Thyroid gland (tissue), 4 donors: ENCODE measurements around the gene BDH2. TPM values are rescaled to one million over a fixed set of nuclear protein-coding genes. Genes with fewer than 3 reads are reported as not detected.

ENCODE experiments used
- DNase-seq, 2 donors: peaks; one replicate each; pipeline ENCODE4 v3.0.0-alpha.2; 2019
- H3K27ac ChIP-seq, 3 donors: fragments of 200-600 bp; sonication (generic); 1 replicate in 2 of 3; 2 replicates in 1 of 3; pipeline ENCODE4 v1.5.1; 2016 to 2019; ENCODE audit warnings: mild to moderate bottlenecking in 1 of 3, moderate library complexity in 1 of 3
- H3K27me3 ChIP-seq: fragments of 200-600 bp; sonication (generic); one replicate; pipeline ENCODE4 v1.5.1; 2019
- H3K36me3 ChIP-seq, 2 donors: fragments of 200-600 bp; sonication (generic); one replicate each; pipeline ENCODE4 v1.5.1; 2016 to 2019
- H3K4me1 ChIP-seq, 2 donors: fragments of 200-600 bp; sonication (generic); one replicate each; pipeline ENCODE4 v1.5.1; 2017 to 2019
- H3K4me3 ChIP-seq, 3 donors: fragments of 200-600 bp; sonication (generic); replicated peaks in 1 of 3; 1 replicate in 2 of 3; 2 replicates in 1 of 3; pipeline ENCODE4 v1.5.1; 2016; ENCODE audit warnings: mild to moderate bottlenecking in 1 of 3
- H3K9me3 ChIP-seq: fragments of 200-600 bp; sonication (generic); one replicate; pipeline ENCODE4 v1.5.1; 2017
- POLR2A ChIP-seq, 2 donors: fragments of 450-650 bp; IDR thresholded peaks; one replicate each; pipeline ENCODE4 v1.6.1; 2017; ENCODE audit warnings: antibody characterized with exemption in 2 of 2, mild to moderate bottlenecking in 2 of 2, moderate library complexity in 1 of 2
- WGBS, 2 donors: methylation state at CpG; one replicate each; pipeline ENCODE4 v1.1.5; 2017; 5-methylcytosine and 5-hydroxymethylcytosine counted together
- intact Hi-C: fragments of 100-400 bp; cut with DNase I; formaldehyde crosslinking; loops from one replicate; pipeline ENCODE4 v1.15.1; 2023
- total RNA-seq, 4 donors: library from RNA; depleted of rRNA; stranded (reverse); fragments of >200 nt; gene quantifications; one replicate each; pipeline ENCODE4 v1.2.3, GENCODE V29; 2016
- TF ChIP-seq, protein P1 (sequence below), 6 experiments: fragments of 200-600 bp in 3 of 6; fragments of 450-650 bp in 3 of 6; sonication (generic) in 3 of 6; IDR thresholded peaks; one replicate each; pipeline ENCODE4 v1.5.1; 2016 to 2019; ENCODE audit warnings: antibody characterized with exemption in 6 of 6, mild to moderate bottlenecking in 2 of 6, inconsistent platforms in 1 of 6, moderate library complexity in 1 of 6

BDH2 gene
- total RNA-seq, 4 donors from 2014 or later, result 113 to 131 (median 128) TPM

DNA sequence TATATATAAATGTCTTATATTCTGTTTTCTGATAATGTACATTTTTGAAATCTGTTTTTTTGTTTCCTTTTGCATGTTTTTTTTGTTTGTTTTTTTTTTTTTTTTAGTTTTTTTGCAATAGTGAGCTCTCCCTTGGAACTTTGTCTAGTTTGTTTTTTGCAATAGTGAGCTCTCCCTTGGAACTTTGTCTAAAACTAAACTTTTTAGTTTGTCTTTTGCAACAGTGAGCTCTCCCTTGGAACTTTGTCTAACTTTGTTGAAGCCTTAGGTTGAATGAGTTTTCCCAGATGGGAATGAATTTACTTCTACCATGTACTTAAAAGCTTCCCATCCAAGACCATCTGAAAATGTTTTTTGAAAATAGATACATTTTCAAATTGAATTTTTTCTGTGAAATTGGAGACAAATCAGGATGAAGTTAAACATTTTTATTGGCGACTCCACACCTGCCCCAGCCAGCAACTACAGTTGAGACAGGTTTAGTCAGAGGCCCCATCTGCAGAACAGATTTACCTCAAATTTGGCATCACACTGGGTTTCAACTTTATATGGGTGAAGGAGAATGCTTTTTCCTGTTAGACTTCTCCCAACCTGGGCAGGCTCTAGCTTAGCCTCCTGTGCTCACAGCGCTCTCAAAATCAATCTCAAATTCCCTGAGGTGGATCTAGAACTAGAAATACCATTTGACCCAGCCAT is 39.0 kb downstream of the BDH2 start:
- DNase-seq, result no peak
- intact Hi-C loops, result no loop called here
- no peak overlapping the region for H3K27ac ChIP-seq
- TF ChIP-seq POLR2A (IDR thresholded peaks at IDR 0.05), result no peak
- TF ChIP-seq, protein P1, sequence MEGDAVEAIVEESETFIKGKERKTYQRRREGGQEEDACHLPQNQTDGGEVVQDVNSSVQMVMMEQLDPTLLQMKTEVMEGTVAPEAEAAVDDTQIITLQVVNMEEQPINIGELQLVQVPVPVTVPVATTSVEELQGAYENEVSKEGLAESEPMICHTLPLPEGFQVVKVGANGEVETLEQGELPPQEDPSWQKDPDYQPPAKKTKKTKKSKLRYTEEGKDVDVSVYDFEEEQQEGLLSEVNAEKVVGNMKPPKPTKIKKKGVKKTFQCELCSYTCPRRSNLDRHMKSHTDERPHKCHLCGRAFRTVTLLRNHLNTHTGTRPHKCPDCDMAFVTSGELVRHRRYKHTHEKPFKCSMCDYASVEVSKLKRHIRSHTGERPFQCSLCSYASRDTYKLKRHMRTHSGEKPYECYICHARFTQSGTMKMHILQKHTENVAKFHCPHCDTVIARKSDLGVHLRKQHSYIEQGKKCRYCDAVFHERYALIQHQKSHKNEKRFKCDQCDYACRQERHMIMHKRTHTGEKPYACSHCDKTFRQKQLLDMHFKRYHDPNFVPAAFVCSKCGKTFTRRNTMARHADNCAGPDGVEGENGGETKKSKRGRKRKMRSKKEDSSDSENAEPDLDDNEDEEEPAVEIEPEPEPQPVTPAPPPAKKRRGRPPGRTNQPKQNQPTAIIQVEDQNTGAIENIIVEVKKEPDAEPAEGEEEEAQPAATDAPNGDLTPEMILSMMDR (IDR thresholded peaks at IDR 0.05), result no peak
- no peaks in the 10 kb centered on the region for H3K4me1 ChIP-seq
- H3K9me3 ChIP-seq, result no peaks in the 10 kb centered on the region
- H3K36me3 ChIP-seq, result no peaks in the 10 kb centered on the region
- H3K27me3 ChIP-seq, result no peaks in the 10 kb centered on the region
- H3K4me3 ChIP-seq, result no peak overlapping the region
- 95 to 97% methylated on average over 2 of the region's 2 CpGs for WGBS, 2 donors

DNA sequence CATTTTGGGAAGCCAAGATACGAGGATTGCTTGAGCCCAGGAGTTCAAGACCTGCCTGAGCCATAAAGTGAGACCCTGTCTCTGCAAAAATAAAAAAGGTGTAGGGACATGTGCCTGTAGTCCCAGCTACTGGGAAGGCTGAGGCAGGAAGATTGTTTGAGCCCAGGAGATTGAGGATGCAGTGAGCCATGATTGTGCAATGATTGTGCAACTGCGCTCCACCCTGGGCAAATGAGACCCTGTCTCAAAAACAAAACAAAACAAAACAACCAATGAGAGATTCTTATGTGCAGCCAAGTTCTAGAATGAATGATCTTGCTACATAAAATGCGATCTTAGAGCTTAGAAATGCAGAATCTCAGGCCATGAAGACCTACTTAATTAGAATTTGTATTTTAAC is 45.6 kb downstream of the BDH2 start:
- DNase-seq, result no peak
- H3K9me3 ChIP-seq, result no peaks in the 10 kb centered on the region
- H3K4me1 ChIP-seq, result no peaks in the 10 kb centered on the region
- intact Hi-C loops, result no loop called here
- H3K27me3 ChIP-seq, result no peaks in the 10 kb centered on the region
- TF ChIP-seq, protein P1 (IDR thresholded peaks at IDR 0.05), result no peak
- TF ChIP-seq POLR2A (IDR thresholded peaks at IDR 0.05), result no peak
- no peaks in the 10 kb centered on the region for H3K36me3 ChIP-seq
- no peak overlapping the region for H3K4me3 ChIP-seq
- 94 to 95% methylated on average over 3 of the region's 3 CpGs for WGBS, 2 donors
- H3K27ac ChIP-seq, result no peak overlapping the region

- Histone ChIP-seq H3K4me1 (no peaks in the 10 kb centered on the region), H3K27ac (no peak overlapping the region), H3K4me3 (no peak overlapping the region), H3K36me3 (no peaks in the 10 kb centered on the region), H3K9me3 (no peaks in the 10 kb centered on the region), H3K27me3 (no peaks in the 10 kb centered on the region)
- no peak for DNase-seq
- 76 to 81% methylated on average over 3 of the region's 3 CpGs for WGBS, 2 donors
- intact Hi-C loops, result no loop called here
- TF ChIP-seq, protein P1 (IDR thresholded peaks at IDR 0.05), result no peak
- no peak for TF ChIP-seq POLR2A (IDR thresholded peaks at IDR 0.05)
Measured at GRCh38 chr4:103052779-103053178, 46.9 kb downstream of the BDH2 start.

DNA sequence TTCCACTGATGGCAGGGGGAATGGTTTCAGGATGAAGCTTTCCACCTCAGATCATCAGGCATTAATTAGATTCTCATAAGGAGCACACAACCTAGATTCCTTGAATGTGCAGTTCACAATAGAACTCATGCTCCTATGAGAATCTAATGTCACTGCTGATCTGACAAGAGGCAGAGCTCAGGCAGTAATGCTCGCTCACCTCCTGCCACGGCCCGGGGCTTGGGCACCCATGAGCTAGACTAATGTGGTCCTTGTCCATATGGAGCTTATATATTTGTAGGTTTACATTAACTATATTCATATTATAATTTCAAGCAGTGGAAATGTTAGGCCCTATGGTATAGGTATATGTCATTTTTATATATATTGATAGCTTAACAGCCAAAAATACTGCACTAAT is 47.5 kb downstream of the BDH2 start:
- Histone ChIP-seq H3K4me1 (no peaks in the 10 kb centered on the region), H3K36me3 (no peaks in the 10 kb centered on the region), H3K27me3 (no peaks in the 10 kb centered on the region), H3K27ac (no peak overlapping the region), H3K9me3 (no peaks in the 10 kb centered on the region), H3K4me3 (no peak overlapping the region)
- no peak for DNase-seq
- TF ChIP-seq, protein P1 (IDR thresholded peaks at IDR 0.05), result no peak
- TF ChIP-seq POLR2A (IDR thresholded peaks at IDR 0.05), result no peak
- intact Hi-C loops, result no loop called here
- WGBS, 2 donors, result 92 to 100% methylated on average over 3 of the region's 3 CpGs

DNA sequence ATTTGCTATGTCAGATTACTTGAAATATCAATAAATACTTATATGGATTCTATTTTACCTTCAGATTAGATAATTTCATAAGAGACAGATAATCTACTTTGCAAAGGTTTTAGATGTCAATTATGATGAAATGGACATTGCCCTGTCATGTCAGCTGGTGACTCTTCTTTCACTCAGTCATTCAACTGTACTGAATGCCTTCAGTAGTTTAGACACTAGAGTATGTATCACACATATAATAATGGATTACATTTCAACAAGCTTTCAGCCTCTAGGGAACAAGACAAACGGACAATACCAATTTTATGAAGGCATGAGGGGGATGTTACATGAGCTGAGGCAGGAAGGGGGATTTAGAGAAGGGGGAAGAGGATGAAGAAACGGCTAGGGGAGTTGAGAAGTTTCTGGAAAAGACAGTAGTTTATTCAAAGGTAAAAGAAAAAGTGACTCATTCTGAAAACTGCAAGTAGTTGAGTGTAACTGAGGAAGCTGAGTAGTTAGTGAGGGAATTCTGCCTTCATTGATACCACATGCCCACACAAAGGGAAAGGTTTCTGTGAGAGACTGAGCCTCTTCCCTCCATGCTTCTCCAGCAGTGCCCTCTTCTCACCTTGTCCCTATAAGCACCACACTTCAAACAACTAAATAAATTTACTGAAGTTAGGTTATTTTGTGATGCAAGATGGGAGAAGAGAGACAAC is 48.7 kb downstream of the BDH2 start:
- 50 to 62% methylated on average over 2 of the region's 2 CpGs for WGBS, 2 donors
- Histone ChIP-seq H3K36me3 (no peaks in the 10 kb centered on the region), H3K27ac (no peak overlapping the region), H3K9me3 (no peaks in the 10 kb centered on the region), H3K27me3 (no peaks in the 10 kb centered on the region), H3K4me3 (no peak overlapping the region), H3K4me1 (no peaks in the 10 kb centered on the region)
- DNase-seq, result no peak
- TF ChIP-seq, protein P1 (IDR thresholded peaks at IDR 0.05), result no peak
- no peak for TF ChIP-seq POLR2A (IDR thresholded peaks at IDR 0.05)
- intact Hi-C loops, result no loop called here
